ENCODE results near the gene OAT.

OAT gene

DNA sequence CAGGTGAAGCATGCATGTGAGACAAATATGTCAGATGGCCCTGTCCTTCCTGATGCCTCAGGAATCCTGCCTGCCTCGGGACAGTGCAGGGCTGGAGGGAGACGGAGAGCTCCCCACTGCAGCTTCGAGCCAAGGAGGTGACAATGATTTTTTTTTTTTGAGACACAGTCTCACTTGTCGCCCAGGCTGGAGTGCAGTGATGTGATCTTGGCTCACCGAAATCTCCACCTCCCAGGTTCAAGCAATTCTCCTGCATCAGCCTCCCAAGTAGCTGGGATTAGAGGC lies 68.8 kb downstream of the OAT start:
- DNase-seq: no peak

DNA sequence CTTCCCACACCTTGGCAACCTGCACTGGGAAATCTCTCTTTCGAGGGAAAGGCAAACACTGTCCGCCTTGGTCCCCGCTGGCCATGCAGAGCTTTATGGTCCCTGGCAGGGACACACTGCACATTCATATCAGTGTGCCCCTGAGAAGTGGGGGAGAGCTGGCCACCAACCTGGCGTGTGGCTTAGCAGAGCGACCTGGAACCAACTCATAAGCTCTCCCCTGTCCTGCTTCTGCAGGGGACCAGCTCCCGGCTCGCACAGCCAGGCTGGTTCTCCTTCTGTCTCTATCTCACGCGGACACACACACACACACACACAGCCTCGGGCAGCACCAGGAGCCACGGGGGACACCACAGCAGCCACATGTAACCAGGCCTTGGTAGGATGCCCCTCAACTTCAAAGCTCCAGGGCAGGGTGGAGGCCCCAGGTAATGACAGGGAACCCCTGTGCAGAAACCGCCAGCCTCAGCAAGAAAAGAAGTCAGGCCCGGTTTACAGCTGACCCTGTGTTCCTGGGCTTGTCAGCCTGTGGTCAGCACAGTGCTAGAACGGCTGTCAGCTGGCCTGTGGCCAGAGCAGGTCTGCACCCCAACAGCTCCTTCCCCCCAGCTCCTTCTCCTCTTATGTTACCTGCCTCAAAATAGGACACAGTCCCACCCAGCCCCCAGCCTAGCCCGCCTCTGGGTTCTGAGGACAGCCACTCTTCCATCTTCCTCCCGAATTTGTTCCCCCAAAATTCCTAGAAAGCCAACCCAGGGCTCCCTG lies 69.3 kb downstream of the OAT start:
- no peak for DNase-seq

- no peak for DNase-seq
Measured at GRCh38 chr10:124348801-124349200, 69.9 kb downstream of the OAT start.

DNA sequence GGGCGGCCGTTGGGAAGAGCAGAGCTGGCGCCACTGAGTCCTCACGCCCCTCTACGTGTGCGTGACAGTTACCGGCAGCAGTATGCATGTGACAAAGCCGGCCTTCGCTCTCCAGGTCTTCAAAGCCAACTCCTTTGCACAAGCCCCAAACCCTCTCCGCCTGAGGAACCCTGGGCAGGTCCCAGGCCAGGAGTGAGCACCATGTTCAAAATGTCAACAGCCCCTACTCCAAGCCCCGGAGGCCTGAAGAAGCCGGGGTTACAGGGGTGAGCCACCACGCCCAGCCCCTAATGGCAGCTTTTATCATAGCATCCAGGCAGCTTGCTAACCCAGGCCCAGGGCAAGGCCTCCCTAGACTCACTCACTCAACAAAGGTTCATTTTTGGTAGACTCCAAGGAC lies 70.8 kb downstream of the OAT start:
- DNase-seq: no peak
